Duodenal mucosa (tissue), 2 donors: ENCODE results near the gene CPA1.
"Not testable (repeated sequence)": the region's sequence is repeated elsewhere in the genome, so short reads cannot be mapped to it uniquely, and the experiment has no call there.

Experiments
- H3K27ac ChIP-seq: one replicate; pipeline ENCODE4 v1.7.0; 2013; ENCODE audit warnings: low read depth, low read length
- H3K27me3 ChIP-seq, 2 donors: one replicate each; pipeline ENCODE4 v1.7.0; 2013; ENCODE audit warnings: low read length in 2 of 2, control low read depth in 1 of 2; ENCODE audit not compliant: insufficient read depth in 2 of 2, control insufficient read depth in 1 of 2
- H3K36me3 ChIP-seq, 2 donors: one replicate each; pipeline ENCODE4 v1.7.0; 2013; ENCODE audit warnings: low read length in 2 of 2, control low read depth in 1 of 2; ENCODE audit not compliant: insufficient read depth in 2 of 2, control insufficient read depth in 1 of 2
- H3K4me1 ChIP-seq, 2 donors: one replicate each; pipeline ENCODE4 v1.7.0; 2013; ENCODE audit warnings: low read length in 2 of 2, control low read depth in 1 of 2; ENCODE audit not compliant: insufficient read depth in 2 of 2, control insufficient read depth in 1 of 2
- H3K4me3 ChIP-seq, 2 donors: one replicate each; pipeline ENCODE4 v1.7.0; 2013; ENCODE audit warnings: low read length in 2 of 2, low read depth in 1 of 2
- H3K9ac ChIP-seq, 2 donors: one replicate each; pipeline ENCODE4 v1.7.0; 2013; ENCODE audit warnings: low read length in 2 of 2, low read depth in 1 of 2
- H3K9me3 ChIP-seq, 2 donors: one replicate each; pipeline ENCODE4 v1.7.0; 2013; ENCODE audit warnings: low read length in 2 of 2, control low read depth in 1 of 2; ENCODE audit not compliant: control insufficient read depth in 1 of 2

Gene CPA1

DNA sequence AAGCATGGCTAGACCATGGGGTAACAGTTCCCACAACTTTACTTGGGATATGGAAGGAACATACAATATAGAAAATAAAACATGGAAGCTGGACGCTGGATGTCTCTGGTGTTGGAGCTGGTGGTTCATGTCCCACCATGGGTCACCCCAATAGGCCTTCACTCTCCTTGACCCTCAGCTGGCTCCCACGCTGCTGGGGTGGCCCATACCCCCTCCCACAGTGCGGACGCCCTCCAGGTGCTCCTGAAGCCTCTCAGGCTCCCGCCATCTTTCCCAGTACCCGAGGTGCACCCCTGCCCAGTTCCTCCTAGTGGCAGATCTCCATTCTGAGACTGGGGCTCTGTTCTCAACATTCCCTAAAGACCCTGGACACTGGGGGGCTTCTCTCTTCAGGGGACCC, 5.8 kb upstream of the CPA1 start:
- H3K27ac ChIP-seq = peak overlapping the region; percentile 61
- H3K9me3 ChIP-seq = peaks cover 0 to 4% of the 10 kb centered on the region in 2 donors
- no peak overlapping the region for H3K4me3 ChIP-seq
- no peak overlapping the region for H3K9ac ChIP-seq
- H3K4me1 ChIP-seq = peaks cover 0 to 4% of the 10 kb centered on the region in 2 donors
- H3K27me3 ChIP-seq = no peaks in the 10 kb centered on the region
- H3K36me3 ChIP-seq = no peaks in the 10 kb centered on the region

DNA sequence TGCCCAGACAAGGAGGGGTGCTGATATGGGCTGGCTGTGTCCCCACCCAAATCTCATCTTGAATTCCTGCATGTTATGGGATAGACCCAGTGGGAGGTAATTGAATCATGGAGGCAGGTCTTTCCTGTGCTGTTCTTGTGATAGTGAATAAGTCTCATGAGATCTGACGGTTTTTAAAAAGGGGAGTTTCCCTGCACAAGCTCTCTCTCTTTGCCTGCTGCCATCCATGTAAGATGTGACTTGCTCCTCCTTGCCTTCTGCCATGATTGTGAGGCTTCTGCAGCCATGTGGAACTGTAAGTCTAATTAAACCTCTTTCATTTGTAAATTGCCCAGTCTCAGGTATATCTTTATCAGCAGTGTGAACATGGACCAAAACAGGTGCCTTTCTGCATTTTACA, 3.8 kb upstream of the CPA1 start:
- not testable (repeated sequence) for H3K36me3 ChIP-seq, H3K9ac ChIP-seq, H3K4me3 ChIP-seq, H3K27ac ChIP-seq, H3K27me3 ChIP-seq, H3K4me1 ChIP-seq, H3K9me3 ChIP-seq

DNA sequence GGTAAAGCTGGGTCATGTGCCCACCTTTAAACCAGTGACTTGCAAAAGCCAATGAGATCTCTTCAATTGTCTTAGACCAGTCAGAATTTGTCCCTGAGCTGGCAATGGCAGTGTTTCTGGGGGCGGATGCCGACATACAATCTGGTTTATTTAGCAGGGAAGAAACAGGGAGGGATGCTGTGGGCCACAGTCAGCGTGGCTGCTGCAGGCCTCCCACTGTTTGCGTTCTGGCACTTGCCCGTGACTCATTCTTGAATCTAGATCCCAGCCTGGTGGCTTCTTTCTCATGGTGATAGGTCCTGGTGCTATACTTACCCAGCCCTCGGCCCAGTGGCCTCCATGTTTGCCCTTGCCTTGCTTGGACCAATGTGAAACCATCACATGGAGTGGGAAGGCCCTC, 3.1 kb upstream of the CPA1 start:
- H3K4me3 ChIP-seq = no peak overlapping the region
- H3K27ac ChIP-seq = no peak overlapping the region
- no peaks in the 10 kb centered on the region for H3K27me3 ChIP-seq
- H3K9me3 ChIP-seq = peaks cover 0 to 4% of the 10 kb centered on the region in 2 donors
- no peaks in the 10 kb centered on the region for H3K36me3 ChIP-seq
- no peak overlapping the region for H3K9ac ChIP-seq
- H3K4me1 ChIP-seq = peaks cover 0 to 4% of the 10 kb centered on the region in 2 donors

DNA sequence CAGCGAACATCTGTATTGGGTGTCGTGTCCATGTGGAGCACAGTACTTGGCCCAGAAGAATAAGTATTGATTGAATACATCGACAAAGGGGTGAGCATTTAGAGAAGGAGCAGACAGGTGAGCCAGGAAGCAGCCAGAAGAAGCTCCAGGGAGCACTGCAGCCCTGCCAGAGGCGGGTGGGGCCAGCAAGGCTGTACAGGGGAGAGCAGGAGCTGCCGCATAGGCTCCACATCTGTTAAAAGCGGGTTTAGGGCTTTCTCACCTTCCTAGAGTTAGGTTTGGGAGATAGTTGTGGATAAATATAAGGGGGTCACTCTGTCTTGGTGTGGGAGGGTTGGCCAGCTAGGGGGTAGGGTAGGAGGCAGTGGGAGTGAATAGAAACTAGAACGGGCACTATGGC, 1.3 kb upstream of the CPA1 start:
- Histone ChIP-seq H3K4me3 (no peak overlapping the region), H3K9me3 (peaks cover 0 to 4% of the 10 kb centered on the region in 2 donors), H3K36me3 (no peaks in the 10 kb centered on the region), H3K4me1 (no peaks in the 10 kb centered on the region), H3K27me3 (no peaks in the 10 kb centered on the region), H3K9ac (no peak overlapping the region), H3K27ac (no peak overlapping the region)

DNA sequence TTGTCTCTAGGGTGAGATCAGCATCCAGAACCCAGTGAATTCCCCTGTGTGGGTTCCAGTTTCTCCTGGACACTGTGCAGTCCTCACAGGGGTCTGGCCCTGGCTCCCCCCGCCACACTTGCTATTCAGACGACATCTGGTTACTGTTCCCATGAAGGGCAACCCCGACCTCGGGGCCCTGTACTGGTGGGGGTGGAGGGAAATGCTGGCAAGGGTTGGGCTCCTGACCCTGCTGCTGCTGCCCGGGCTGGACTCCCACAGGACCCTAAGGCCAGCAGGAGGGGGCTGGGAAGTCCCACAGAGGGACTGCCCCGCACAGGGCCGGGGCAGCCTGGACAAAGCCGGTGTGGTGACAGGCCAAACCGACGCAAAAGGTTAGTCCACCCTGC, 768 bp upstream of the CPA1 start:
- no peak overlapping the region for H3K9ac ChIP-seq

DNA sequence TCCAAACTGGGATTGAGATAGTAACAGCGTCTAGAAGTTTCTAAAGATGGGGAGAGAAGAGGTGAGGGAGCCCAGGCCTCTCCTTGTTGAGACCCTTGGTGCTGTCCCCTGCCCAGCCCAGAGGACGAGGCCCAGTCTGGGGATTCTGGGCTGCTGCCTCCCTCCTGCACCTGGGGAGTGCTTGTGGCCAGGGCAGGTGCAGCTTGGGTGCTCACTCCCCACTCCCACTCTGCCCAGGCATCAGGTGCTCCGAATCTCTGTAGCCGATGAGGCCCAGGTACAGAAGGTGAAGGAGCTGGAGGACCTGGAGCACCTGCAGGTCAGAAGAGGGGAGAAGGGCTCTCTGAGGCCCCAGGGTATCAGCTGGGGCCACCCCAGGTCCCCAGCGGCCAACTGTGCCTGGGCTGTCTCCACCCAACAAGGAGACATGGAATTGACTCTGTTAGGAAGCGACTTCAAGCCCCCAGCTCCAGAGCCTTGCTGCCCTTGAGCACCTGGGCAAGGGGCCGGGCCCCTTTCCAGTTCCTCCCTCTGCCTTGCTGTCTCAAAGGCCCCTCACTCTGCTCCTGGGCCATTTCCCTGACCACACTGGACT, 664 bp downstream of the CPA1 start:
- Histone ChIP-seq H3K9me3 (peaks cover 0 to 1% of the 10 kb centered on the region in 2 donors), H3K27me3 (no peaks in the 10 kb centered on the region), H3K36me3 (no peaks in the 10 kb centered on the region), H3K4me3 (no peak overlapping the region), H3K4me1 (no peaks in the 10 kb centered on the region), H3K9ac (no peak overlapping the region), H3K27ac (no peak overlapping the region)

More for the DNA sequence above, 768 bp upstream of the CPA1 start:
- Histone ChIP-seq H3K36me3 (no peaks in the 10 kb centered on the region), H3K4me3 (no peak overlapping the region), H3K27me3 (no peaks in the 10 kb centered on the region), H3K27ac (no peak overlapping the region), H3K9me3 (peaks cover 0 to 4% of the 10 kb centered on the region in 2 donors), H3K4me1 (no peaks in the 10 kb centered on the region)

DNA sequence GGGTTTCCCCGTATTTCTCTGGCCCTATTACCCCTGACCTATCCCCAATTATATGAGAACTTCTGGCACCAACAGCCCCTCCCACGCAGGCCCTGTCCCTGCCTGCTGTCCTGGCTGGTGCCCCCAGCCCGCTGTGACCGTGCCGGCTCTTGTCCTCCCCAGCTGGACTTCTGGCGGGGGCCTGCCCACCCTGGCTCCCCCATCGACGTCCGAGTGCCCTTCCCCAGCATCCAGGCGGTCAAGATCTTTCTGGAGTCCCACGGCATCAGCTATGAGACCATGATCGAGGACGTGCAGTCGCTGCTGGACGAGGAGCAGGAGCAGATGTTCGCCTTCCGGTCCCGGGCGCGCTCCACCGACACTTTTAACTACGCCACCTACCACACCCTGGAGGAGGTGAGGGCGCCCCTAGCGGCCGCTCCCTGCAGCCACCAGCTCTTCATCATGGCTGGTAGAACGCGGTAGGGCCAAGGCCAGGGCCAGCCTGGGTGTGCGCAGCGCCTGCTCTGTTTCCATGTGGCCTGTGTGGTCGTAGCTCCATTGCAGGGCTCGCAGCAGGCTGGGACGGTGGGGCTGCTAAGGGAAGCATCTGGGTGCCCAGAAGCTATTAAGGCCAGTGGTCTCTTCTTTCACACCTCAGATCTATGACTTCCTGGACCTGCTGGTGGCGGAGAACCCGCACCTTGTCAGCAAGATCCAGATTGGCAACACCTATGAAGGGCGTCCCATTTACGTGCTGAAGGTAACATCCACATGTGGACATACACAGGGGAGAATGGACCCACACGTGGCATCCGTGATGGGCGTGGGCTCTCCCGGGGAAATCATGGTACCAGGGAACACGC, 1.4 kb downstream of the CPA1 start:
- no peaks in the 10 kb centered on the region for H3K4me1 ChIP-seq
- H3K4me3 ChIP-seq = no peak overlapping the region
- H3K27me3 ChIP-seq = no peaks in the 10 kb centered on the region
- H3K27ac ChIP-seq = no peak overlapping the region
- H3K9me3 ChIP-seq = no peaks in the 10 kb centered on the region
- H3K9ac ChIP-seq = no peak overlapping the region
- H3K36me3 ChIP-seq = no peaks in the 10 kb centered on the region

DNA sequence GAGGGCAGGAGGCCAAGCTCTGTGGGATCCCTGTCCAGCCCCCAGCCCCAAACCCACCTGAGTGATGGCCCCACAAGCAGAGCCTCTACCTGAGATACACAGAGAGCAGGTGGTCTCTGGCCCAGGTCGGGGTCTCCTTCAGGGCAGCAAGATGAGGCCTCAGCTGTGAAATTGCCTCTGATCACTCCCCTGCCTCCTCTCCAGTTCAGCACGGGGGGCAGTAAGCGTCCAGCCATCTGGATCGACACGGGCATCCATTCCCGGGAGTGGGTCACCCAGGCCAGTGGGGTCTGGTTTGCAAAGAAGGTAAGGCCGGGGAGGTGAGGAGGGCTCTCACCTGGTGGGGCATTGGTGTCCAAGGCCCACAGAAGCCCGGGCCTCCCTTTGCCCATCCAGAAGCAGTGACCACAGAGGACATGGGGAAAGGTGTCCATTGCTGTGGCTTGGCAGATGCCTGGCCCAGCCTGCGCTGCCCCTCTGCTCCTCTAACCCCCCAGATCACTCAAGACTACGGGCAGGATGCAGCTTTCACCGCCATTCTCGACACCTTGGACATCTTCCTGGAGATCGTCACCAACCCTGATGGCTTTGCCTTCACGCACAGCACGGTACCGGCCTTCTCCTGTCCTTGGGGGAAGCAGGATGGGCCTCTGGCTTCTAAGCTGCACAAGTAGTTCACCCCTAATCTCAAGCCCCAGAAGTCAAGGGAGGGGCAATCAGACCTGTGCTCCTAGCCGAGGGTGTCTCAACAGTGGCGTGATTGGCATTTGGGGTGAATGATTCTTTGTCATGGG, 3.1 kb downstream of the CPA1 start:
- Histone ChIP-seq H3K9ac (no peak overlapping the region), H3K36me3 (no peaks in the 10 kb centered on the region), H3K27me3 (no peaks in the 10 kb centered on the region), H3K4me3 (no peak overlapping the region), H3K4me1 (no peaks in the 10 kb centered on the region), H3K27ac (no peak overlapping the region), H3K9me3 (no peaks in the 10 kb centered on the region)

DNA sequence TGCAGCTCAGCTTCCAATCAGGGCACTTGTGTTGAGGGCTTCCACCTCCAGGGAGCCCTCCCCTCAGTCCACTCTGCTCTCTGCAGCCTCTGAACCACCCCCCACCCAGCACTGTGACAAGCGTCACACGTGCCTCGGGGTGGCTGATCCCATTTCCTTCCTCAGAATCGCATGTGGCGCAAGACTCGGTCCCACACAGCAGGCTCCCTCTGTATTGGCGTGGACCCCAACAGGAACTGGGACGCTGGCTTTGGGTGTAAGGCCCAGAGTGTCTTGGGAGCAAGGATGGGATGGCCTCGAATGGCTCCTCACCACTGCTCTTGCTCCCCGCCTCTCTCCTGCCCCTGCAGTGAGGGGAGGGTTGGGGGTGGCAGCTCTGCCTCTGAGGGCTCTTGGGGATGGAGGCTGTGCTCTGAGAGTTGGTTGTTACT, 4.1 kb downstream of the CPA1 start:
- H3K4me1 ChIP-seq = no peaks in the 10 kb centered on the region
- no peaks in the 10 kb centered on the region for H3K9me3 ChIP-seq
- no peak overlapping the region for H3K4me3 ChIP-seq
- no peaks in the 10 kb centered on the region for H3K27me3 ChIP-seq
- no peak overlapping the region for H3K27ac ChIP-seq
- H3K9ac ChIP-seq = no peak overlapping the region
- no peaks in the 10 kb centered on the region for H3K36me3 ChIP-seq
